HEK293T (cell line): ENCODE results near the gene PPWD1.

ENCODE experiments used
- CTCF ChIA-PET: fragments of 350-600 bp; formaldehyde crosslinking; extraction: SDS; loops from one replicate; lab custom pipeline; 2021; ENCODE audit warnings: antibody characterized with exemption, inconsistent platforms; lab: Yijun Ruan, JAX
- POLR2A ChIA-PET: fragments of 350-600 bp; formaldehyde crosslinking; extraction: SDS; loops from one replicate; lab custom pipeline; 2020; ENCODE audit warnings: antibody characterized with exemption, inconsistent platforms; lab: Yijun Ruan, JAX
- DNase-seq: peaks from one replicate; pipeline ENCODE4 v3.0.0; 2012; ENCODE audit warnings: mixed read lengths; ENCODE audit errors: extremely low spot score
- ARNT ChIP-seq: fragments of 450-650 bp; IDR thresholded peaks from 2 replicates; pipeline ENCODE4 v1.6.1; 2017; ENCODE audit warnings: mild to moderate bottlenecking
- BHLHE40 ChIP-seq: fragments of 450-650 bp; IDR thresholded peaks from 2 replicates; pipeline ENCODE4 v1.6.1; 2016; ENCODE audit warnings: mild to moderate bottlenecking, moderate library complexity, borderline replicate concordance
- CTBP1 ChIP-seq: fragments of 450-650 bp; IDR thresholded peaks from 2 replicates; pipeline ENCODE4 v1.6.1; 2016; ENCODE audit warnings: borderline replicate concordance
- ELF4 ChIP-seq: fragments of 450-650 bp; IDR thresholded peaks from 2 replicates; pipeline ENCODE4 v1.6.1; 2017; ENCODE audit warnings: antibody characterized with exemption
- FOXA1 ChIP-seq: fragments of 450-650 bp; IDR thresholded peaks from 2 replicates; pipeline ENCODE4 v1.6.1; 2016; ENCODE audit warnings: mild to moderate bottlenecking
- FOXK2 ChIP-seq: fragments of 450-650 bp; IDR thresholded peaks from 2 replicates; pipeline ENCODE4 v1.6.1; 2016; ENCODE audit warnings: mild to moderate bottlenecking
- FOXM1 ChIP-seq: fragments of 450-650 bp; IDR thresholded peaks from 2 replicates; pipeline ENCODE4 v1.6.1; 2017; ENCODE audit warnings: mild to moderate bottlenecking, borderline replicate concordance
- HDGF ChIP-seq: fragments of 450-650 bp; IDR thresholded peaks from 2 replicates; pipeline ENCODE4 v1.6.1; 2017; ENCODE audit warnings: antibody characterized with exemption, borderline replicate concordance
- L3MBTL2 ChIP-seq: fragments of 450-650 bp; conservative IDR thresholded peaks from 2 replicates; pipeline ENCODE4 v1.6.1; 2016; ENCODE audit warnings: mild to moderate bottlenecking
- LEF1 ChIP-seq: fragments of 450-650 bp; IDR thresholded peaks from 2 replicates; pipeline ENCODE4 v1.6.1; 2017; ENCODE audit warnings: mild to moderate bottlenecking, borderline replicate concordance
- NFRKB ChIP-seq: fragments of 450-650 bp; IDR thresholded peaks from 2 replicates; pipeline ENCODE4 v1.6.1; 2016; ENCODE audit warnings: mild to moderate bottlenecking, moderate library complexity
- PKNOX1 ChIP-seq: fragments of 450-650 bp; IDR thresholded peaks from 2 replicates; pipeline ENCODE4 v1.6.1; 2016
- SP1 ChIP-seq: fragments of 450-650 bp; IDR thresholded peaks from 2 replicates; pipeline ENCODE4 v1.6.1; 2017
- SUZ12 ChIP-seq: fragments of 450-650 bp; IDR thresholded peaks from 2 replicates; pipeline ENCODE4 v1.6.1; 2016; ENCODE audit warnings: mild to moderate bottlenecking
- TARDBP ChIP-seq: fragments of 450-650 bp; IDR thresholded peaks from 2 replicates; pipeline ENCODE4 v1.6.1; 2016
- ZNF384 ChIP-seq: fragments of 450-650 bp; IDR thresholded peaks from 2 replicates; pipeline ENCODE4 v1.6.1; 2016

The PPWD1 gene

GRCh38 chr5:65544473-65544872, 18.6 kb upstream of the PPWD1 start:
- no peak for DNase-seq
- CTCF ChIA-PET = interaction anchor here (1.0 kb wide), 1 partner anchor 9 kb away, joined by 5 read pairs; no protein-coding TSS in a partner anchor
- no peak for TF ChIP-seq FOXK2
- TF ChIP-seq BHLHE40 = no peak
- TF ChIP-seq LEF1 = no peak
- TF ChIP-seq CTBP1 = no peak
- no peak for TF ChIP-seq FOXA1
- no peak for TF ChIP-seq NFRKB
- no peak for TF ChIP-seq SUZ12
- no peak for TF ChIP-seq ZNF384
- no peak for TF ChIP-seq FOXM1
- no peak for TF ChIP-seq TARDBP
- no peak for TF ChIP-seq L3MBTL2
- no peak for TF ChIP-seq ELF4
- no peak for TF ChIP-seq SP1
- no peak for TF ChIP-seq ARNT
- TF ChIP-seq PKNOX1 = no peak
- POLR2A ChIA-PET = interaction anchor here (1.8 kb wide), 1 partner anchor 18 kb away, joined by 7 read pairs; the partner anchor contains the start of genes CENPK and PPWD1

DNA sequence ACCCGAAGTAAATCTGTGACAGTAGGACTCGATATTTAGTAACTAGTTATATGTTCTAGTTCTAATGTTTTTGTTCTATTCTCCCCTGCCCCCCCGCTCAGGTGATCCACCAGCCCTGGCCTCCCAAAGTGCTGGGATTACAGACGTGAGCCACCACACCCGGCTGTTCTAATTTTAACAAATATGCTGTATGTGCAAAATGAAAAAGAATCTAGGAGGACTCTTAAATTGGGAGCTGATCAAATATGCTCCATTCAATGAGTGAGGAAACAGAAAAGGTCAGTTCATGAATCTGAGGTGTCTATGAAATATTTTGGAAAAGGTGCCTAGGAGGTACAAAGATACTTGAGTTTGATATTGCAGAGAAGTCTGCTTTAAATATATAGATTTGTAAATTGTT, 17.0 kb upstream of the PPWD1 start:
- TF ChIP-seq FOXM1 (no peak), HDGF (no peak)
- POLR2A ChIA-PET = no interaction called here
- no peak for DNase-seq
- CTCF ChIA-PET = no interaction called here

DNA sequence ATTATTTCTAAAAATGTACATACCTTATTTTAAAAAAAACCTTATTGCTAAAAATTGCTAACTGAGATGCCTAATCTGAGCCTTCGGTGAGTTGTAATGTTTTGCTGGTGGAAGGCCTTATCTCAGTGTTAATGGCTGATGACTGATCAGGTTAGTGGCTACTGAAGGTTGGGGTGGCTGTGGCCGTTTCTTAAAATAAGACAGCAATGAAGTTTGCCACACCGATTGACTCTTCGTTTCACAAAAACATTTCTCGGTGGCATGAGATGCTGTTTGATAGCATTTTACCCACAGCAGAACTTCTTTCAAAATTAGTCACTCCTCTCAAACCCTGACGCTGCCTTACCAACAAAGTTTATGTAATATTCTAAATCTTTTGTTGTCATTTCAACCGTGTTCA, 14.8 kb upstream of the PPWD1 start:
- no peak for DNase-seq
- ChIA-PET POLR2A (no interaction called here), CTCF (no interaction called here)
- TF ChIP-seq BHLHE40 (no peak), HDGF (no peak), SUZ12 (no peak), PKNOX1 (no peak), FOXK2 (no peak), LEF1 (no peak)

DNA sequence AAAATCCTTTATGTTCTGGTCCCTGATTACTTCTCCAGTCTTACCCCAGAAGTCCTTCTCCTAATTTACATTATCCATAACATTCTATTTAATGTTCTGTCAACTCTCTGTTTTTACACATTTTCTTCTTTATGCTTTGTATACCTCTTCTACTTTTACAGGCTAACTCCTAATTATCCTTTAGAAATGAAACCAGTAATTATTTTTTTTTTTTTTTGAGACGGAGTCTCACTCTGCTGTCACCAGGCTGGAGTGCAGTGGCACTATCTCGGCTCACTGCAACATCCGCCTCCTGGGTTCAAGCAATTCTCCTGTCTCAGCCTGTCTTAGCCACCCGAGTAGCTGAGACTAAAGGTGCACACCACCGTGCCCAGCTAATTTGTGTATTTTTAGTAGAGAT, 9.2 kb upstream of the PPWD1 start:
- no peak for TF ChIP-seq ZNF384
- TF ChIP-seq L3MBTL2 = no peak
- no peak for TF ChIP-seq SP1
- TF ChIP-seq ELF4 = no peak
- TF ChIP-seq ARNT = no peak
- TF ChIP-seq PKNOX1 = no peak
- TF ChIP-seq CTBP1 = no peak
- no peak for DNase-seq
- POLR2A ChIA-PET = interaction anchor here (1.9 kb wide), 1 partner anchor 9 kb away, joined by 10 read pairs; the partner anchor contains the start of genes CENPK and PPWD1
- CTCF ChIA-PET = no interaction called here

GRCh38 chr5:65555287-65555686, 7.8 kb upstream of the PPWD1 start:
- CTCF ChIA-PET = no interaction called here
- POLR2A ChIA-PET = no interaction called here
- no peak for DNase-seq
- TF ChIP-seq ELF4 (no peak), CTBP1 (no peak), SP1 (no peak), HDGF (no peak), LEF1 (no peak), BHLHE40 (no peak), FOXA1 (no peak), FOXK2 (no peak), SUZ12 (no peak), PKNOX1 (no peak), NFRKB (no peak), ARNT (no peak), TARDBP (no peak), FOXM1 (no peak), ZNF384 (no peak), L3MBTL2 (no peak)

GRCh38 chr5:65556181-65556580, 6.9 kb upstream of the PPWD1 start:
- POLR2A ChIA-PET = no interaction called here
- TF ChIP-seq TARDBP (no peak), ARNT (no peak), FOXK2 (no peak), NFRKB (no peak), PKNOX1 (no peak), SP1 (no peak), SUZ12 (no peak), FOXA1 (no peak), BHLHE40 (no peak), ELF4 (no peak), HDGF (no peak), CTBP1 (no peak), FOXM1 (no peak), LEF1 (no peak), ZNF384 (no peak), L3MBTL2 (no peak)
- no peak for DNase-seq
- CTCF ChIA-PET = no interaction called here
